ENCODE results near the gene VPS37B.
"Not testable (repeated sequence)": the region's sequence is repeated elsewhere in the genome, so short reads cannot be mapped to it uniquely, and the experiment has no call there.

VPS37B gene

GRCh38 chr12:122905258-122905657, 9.3 kb upstream of the VPS37B start:
- DNase-seq: not testable (repeated sequence)

GRCh38 chr12:122903693-122904034, 7.7 kb upstream of the VPS37B start:
- DNase-seq: no peak

GRCh38 chr12:122902854-122903692, 7.1 kb upstream of the VPS37B start:
- no peak for DNase-seq

- no peak for DNase-seq
Observed at GRCh38 chr12:122899887-122900286, 4.0 kb upstream of the VPS37B start.

GRCh38 chr12:122896662-122897061, 738 bp upstream of the VPS37B start:
- no peak for DNase-seq

GRCh38 chr12:122895320-122895703, 612 bp downstream of the VPS37B start:
- no peak for DNase-seq

GRCh38 chr12:122894193-122895121, 1.5 kb downstream of the VPS37B start:
- DNase-seq: peak in 1 of 2 experiments; percentile 24

- DNase-seq: no peak
Observed at GRCh38 chr12:122893208-122894153, 2.4 kb downstream of the VPS37B start.

GRCh38 chr12:122892724-122893123, 3.2 kb downstream of the VPS37B start:
- DNase-seq: not testable (repeated sequence)

GRCh38 chr12:122891661-122892525, 4.0 kb downstream of the VPS37B start:
- peak; percentile 33 to 38 for DNase-seq

GRCh38 chr12:122889761-122890520, 6.0 kb downstream of the VPS37B start:
- no peak for DNase-seq

- peak in 1 of 2 experiments; percentile 17 for DNase-seq
Observed at GRCh38 chr12:122888232-122888752, 7.6 kb downstream of the VPS37B start.

- no peak for DNase-seq
Observed at GRCh38 chr12:122887819-122888212, 8.1 kb downstream of the VPS37B start.

- DNase-seq: no peak
Observed at GRCh38 chr12:122886851-122887818, 8.8 kb downstream of the VPS37B start.

GRCh38 chr12:122886161-122886560, 9.8 kb downstream of the VPS37B start:
- DNase-seq: no peak

GRCh38 chr12:122884860-122885259, 11.1 kb downstream of the VPS37B start:
- no peak for DNase-seq

GRCh38 chr12:122884091-122884826, 11.7 kb downstream of the VPS37B start:
- DNase-seq: no peak

GRCh38 chr12:122882908-122883558, 12.9 kb downstream of the VPS37B start:
- no peak for DNase-seq
